Middle frontal gyrus (tissue), 1 donor: ENCODE measurements around the gene CERKL.

Source experiments
- DNase-seq: peaks from one replicate; pipeline ENCODE4 v3.0.0-alpha.2; 2015; ENCODE audit warnings: low spot score; ENCODE audit errors: extremely low spot score

CERKL gene

GRCh38 chr2:181578829-181579228 lies 78.1 kb downstream of the CERKL start:
- no peak for DNase-seq

GRCh38 chr2:181576431-181576830 lies 80.5 kb downstream of the CERKL start:
- no peak for DNase-seq

DNA sequence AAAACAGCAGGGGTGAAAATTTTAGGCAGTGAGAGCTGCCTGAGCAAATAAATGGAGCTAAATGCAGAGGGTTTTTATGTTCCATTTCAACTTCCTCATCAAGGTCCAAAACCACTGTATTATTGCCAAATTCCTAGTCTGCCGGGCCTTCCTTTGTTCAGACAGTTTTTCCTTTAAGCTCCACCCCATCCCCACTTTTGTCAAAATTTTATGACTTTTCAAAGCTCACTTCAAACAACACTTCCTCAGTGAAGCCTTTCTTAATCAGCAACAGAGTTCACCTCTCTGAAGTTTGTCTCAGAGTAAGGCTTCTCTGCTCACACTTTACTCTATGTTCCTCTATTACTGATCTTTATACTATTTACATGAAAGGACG lies 81.3 kb downstream of the CERKL start:
- no peak for DNase-seq

- no peak for DNase-seq
These were observed 81.8 kb downstream of the CERKL start for GRCh38 chr2:181575024-181575649.

DNA sequence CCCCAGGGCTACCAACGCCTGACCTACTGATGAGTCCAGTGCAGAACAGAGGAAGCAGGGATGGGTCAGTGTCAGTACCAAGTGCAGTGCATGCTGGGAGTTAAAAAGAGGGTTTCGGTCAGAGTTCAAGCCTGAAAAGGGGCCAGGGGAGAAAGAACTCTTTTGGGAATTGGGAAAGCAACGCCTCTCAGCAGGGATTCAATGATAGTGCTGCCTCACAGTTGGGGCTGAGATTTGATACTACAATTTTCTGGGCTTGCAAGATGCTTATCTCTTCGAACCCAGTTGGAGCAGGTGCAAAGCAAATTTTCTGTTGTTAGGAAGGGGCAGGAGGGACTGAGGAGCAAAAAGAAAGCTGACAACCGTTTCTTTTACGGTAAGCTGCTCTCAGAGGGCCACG lies 82.6 kb downstream of the CERKL start:
- DNase-seq, result no peak

- DNase-seq, result no peak
These were observed 83.7 kb downstream of the CERKL start for GRCh38 chr2:181573140-181573736.

GRCh38 chr2:181570833-181571661 lies 85.9 kb downstream of the CERKL start:
- DNase-seq, result no peak

- DNase-seq, result no peak
These were observed 86.8 kb downstream of the CERKL start for GRCh38 chr2:181570059-181570458.

GRCh38 chr2:181566334-181567032 lies 90.4 kb downstream of the CERKL start:
- no peak for DNase-seq

DNA sequence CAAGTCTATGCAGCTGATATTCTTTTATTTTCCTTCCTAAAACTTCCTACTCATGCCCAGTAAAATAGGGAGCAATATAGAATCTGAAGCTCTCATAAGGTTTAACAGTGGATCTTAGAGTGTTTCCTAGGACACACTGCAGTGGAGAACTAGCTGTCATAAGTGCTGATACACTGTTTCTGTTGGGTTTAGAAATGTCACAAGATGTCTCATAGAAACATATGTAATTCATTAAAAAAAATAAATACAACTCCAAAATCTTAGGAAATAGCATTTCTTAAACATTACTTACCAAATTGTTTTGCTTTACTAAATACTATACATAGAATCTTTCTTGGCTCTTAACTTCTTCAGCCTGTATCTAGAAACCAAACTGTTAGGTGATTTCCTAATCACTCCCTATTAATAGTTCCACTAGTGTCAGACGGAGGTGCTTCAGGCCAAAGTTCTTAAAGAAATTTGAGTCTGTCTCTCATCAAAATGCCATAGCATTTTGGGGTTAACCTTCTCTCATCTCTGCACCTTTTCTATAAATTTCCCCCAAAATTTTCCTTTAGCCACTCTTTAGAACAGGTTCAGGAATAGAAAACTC lies 93.7 kb downstream of the CERKL start:
- no peak for DNase-seq

GRCh38 chr2:181558371-181558770 lies 98.5 kb downstream of the CERKL start:
- no peak for DNase-seq

- DNase-seq, result no peak
These were observed 102.7 kb downstream of the CERKL start for GRCh38 chr2:181554061-181554830.

GRCh38 chr2:181553244-181553643 lies 103.7 kb downstream of the CERKL start:
- no peak for DNase-seq

DNA sequence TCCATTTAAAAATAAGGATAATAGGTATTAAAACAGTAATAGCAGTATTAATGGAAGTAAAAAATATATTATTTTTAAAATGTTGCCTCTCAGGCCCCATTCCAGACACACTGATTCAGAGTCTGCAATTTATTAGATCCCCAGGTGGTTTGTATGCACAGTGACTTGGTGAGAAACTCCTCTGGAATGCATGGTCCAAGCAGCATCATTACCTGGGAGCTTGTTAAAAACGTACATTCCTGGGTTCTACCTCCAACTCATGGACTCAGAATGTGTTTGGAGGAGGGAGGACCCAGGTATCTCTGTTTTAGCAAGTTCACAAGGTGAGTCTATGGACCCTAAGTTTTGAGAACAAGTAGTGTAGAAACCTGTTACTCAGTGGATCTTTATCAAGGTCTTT lies 104.1 kb downstream of the CERKL start:
- no peak for DNase-seq

DNA sequence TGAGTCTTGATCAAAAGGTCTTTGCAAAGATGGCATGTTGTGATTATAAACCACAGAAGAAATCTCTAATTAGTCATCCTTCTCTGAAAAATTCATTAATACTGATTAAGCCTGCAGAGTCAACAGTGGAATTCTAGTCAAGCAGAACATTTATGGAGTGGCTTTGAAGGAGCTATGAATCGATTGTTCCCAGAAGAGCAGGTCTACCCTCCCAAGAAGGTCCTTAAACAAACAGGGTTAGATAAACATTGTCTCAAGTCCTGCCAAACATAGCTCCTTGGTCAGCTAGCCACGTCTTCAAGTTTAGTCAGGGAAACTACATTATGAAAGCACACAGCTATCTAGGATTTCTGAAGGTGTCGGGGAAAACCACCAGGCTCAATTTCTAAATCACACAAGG lies 110.8 kb downstream of the CERKL start:
- DNase-seq, result no peak

DNA sequence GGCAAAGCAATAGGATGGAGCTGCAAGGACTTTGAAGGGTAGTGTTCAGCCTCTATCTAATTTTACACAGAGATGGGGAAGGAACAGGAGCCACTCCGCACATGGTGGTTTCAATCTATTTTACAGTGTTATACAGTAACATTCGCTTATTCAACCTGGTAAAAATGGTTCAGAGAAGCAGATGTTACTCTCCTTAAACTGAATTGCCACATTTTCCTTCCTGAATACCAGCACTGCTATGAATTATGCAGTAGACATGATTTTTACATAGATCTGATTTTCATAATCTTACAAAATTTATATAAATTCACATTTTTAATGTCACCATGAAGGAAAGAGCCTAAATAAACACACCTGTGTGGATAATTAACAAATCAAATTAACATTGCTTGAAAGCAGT lies 114.7 kb downstream of the CERKL start:
- DNase-seq, result no peak

GRCh38 chr2:181540421-181540820 lies 116.5 kb downstream of the CERKL start:
- DNase-seq, result no peak

- no peak for DNase-seq
These were observed 120.2 kb downstream of the CERKL start for GRCh38 chr2:181536730-181537129.

GRCh38 chr2:181528441-181528840 lies 128.5 kb downstream of the CERKL start:
- DNase-seq, result no peak

DNA sequence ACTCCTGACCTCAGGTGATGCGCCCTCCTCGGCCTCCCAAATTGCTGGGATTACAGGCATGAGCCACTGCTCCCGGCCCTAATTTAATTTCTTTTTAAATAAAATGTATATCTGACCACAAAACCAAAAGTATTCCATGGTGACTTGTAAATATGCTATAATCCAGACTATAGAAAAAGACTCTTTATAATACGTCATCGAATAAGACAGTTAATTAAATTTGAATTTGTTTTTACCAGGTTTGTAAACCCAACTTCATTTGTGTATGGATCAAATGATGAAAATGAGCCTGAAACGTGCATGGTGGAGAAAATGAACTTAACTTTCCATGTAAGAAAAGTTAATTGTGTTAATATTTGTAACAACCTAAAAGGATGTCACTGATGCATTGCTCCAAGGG lies 129.8 kb downstream of the CERKL start:
- DNase-seq, result no peak

- no peak for DNase-seq
These were observed 130.9 kb downstream of the CERKL start for GRCh38 chr2:181526014-181526413.
